SK-N-SH (cell line): ENCODE measurements around the gene IL13RA1.

Source experiments
- GABPA ChIP-seq: IDR thresholded peaks from 2 replicates; pipeline ENCODE4 v1.4.0; 2012; ENCODE audit warnings: low read depth, mild to moderate bottlenecking
- TF ChIP-seq, protein P1 (sequence below): fragments of 200-600 bp; sonication (generic); IDR thresholded peaks from 2 replicates; pipeline ENCODE4 v1.6.1; 2017; ENCODE audit warnings: antibody characterized with exemption, mild to moderate bottlenecking, moderate library complexity

DNA sequence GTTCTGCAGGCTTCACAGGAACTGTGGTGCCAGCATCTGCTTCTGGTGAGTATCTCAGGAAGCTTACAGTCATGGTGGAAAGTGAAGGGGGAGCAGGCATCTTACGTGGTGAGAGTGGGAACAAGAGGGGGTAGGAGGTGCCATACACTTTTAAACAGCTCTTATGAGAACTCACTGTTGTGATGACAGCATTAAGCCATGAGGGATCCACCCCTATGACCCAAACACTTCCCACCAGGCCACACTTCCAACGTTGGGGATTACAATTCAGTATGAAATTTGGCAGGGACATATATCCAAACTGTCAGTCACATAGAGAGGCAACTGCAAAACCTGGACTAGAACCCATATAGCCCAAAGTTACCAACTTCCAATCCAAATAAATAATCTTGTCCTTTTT, 53.1 kb downstream of the IL13RA1 start:
- TF ChIP-seq, protein P1, sequence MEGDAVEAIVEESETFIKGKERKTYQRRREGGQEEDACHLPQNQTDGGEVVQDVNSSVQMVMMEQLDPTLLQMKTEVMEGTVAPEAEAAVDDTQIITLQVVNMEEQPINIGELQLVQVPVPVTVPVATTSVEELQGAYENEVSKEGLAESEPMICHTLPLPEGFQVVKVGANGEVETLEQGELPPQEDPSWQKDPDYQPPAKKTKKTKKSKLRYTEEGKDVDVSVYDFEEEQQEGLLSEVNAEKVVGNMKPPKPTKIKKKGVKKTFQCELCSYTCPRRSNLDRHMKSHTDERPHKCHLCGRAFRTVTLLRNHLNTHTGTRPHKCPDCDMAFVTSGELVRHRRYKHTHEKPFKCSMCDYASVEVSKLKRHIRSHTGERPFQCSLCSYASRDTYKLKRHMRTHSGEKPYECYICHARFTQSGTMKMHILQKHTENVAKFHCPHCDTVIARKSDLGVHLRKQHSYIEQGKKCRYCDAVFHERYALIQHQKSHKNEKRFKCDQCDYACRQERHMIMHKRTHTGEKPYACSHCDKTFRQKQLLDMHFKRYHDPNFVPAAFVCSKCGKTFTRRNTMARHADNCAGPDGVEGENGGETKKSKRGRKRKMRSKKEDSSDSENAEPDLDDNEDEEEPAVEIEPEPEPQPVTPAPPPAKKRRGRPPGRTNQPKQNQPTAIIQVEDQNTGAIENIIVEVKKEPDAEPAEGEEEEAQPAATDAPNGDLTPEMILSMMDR: no peak
- TF ChIP-seq GABPA: no peak
